ENCODE results near the gene ARL4A. TPM values are rescaled to one million over a fixed set of nuclear protein-coding genes. Genes with fewer than 3 reads are reported as not detected.

The ARL4A gene
- total and polyA plus RNA-seq, 2 of the 8 experiments (the other 6 are each of a cell fraction or from before 2014, with no cell fraction given): 14.5 to 29.2 TPM

- no peak for TF ChIP-seq CHD7 (IDR thresholded peaks at IDR 0.05; ENCODE audit: insufficient replicate concordance, low read length)
- no peak for TF ChIP-seq NANOG (IDR thresholded peaks at IDR 0.05; ENCODE audit: insufficient read depth, low read depth, low read length, poor library complexity, severe bottlenecking)
- TF ChIP-seq SP1 (IDR thresholded peaks at IDR 0.05; ENCODE audit: low read depth, low read length): no peak
- TF ChIP-seq SIX5 (IDR thresholded peaks at IDR 0.05; ENCODE audit: low read depth, low read length): no peak
- TF ChIP-seq KDM5A (IDR thresholded peaks at IDR 0.05; ENCODE audit: low read length): no peak
- TF ChIP-seq CTCF (IDR thresholded peaks at IDR 0.05; ENCODE audit: control extremely low read depth in 1 of 3, insufficient read depth in 1 of 3, low read depth in 1 of 3, low read length in 3 of 3): no peak
- TF ChIP-seq RXRA (IDR thresholded peaks at IDR 0.05; ENCODE audit: insufficient read depth, low read depth, low read length): no peak
These were observed 45.0 kb downstream of the ARL4A start (continued) for GRCh38 chr7:12732428-12732827.

Measured in H1 (cell line).